ENCODE measurements around the gene SLCO4A1.

Gene SLCO4A1

GRCh38 chr20:62652894-62653305 is 10.6 kb downstream of the SLCO4A1 start:
- DNase-seq: no peak

GRCh38 chr20:62653373-62653772 is 11.1 kb downstream of the SLCO4A1 start:
- no peak for DNase-seq

- no peak for DNase-seq
These were observed 11.8 kb downstream of the SLCO4A1 start for GRCh38 chr20:62653951-62654685.

GRCh38 chr20:62655282-62656196 is 13.2 kb downstream of the SLCO4A1 start:
- no peak for DNase-seq

- no peak for DNase-seq
These were observed 14.1 kb downstream of the SLCO4A1 start for GRCh38 chr20:62656197-62656918.

GRCh38 chr20:62656919-62657588 is 14.8 kb downstream of the SLCO4A1 start:
- no peak for DNase-seq

- DNase-seq: no peak
These were observed 15.3 kb downstream of the SLCO4A1 start for GRCh38 chr20:62657589-62657942.

GRCh38 chr20:62657956-62658355 is 15.7 kb downstream of the SLCO4A1 start:
- no peak for DNase-seq

GRCh38 chr20:62658593-62659178 is 16.4 kb downstream of the SLCO4A1 start:
- no peak for DNase-seq

- DNase-seq: no peak
These were observed 17.4 kb downstream of the SLCO4A1 start for GRCh38 chr20:62659488-62660239.

- no peak for DNase-seq
These were observed 17.9 kb downstream of the SLCO4A1 start for GRCh38 chr20:62660240-62660615.

GRCh38 chr20:62660768-62661167 is 18.5 kb downstream of the SLCO4A1 start:
- no peak for DNase-seq

GRCh38 chr20:62661647-62662046 is 19.3 kb downstream of the SLCO4A1 start:
- DNase-seq: no peak

- no peak for DNase-seq
These were observed 20.1 kb downstream of the SLCO4A1 start for GRCh38 chr20:62662422-62662821.

GRCh38 chr20:62663145-62664018 is 21.1 kb downstream of the SLCO4A1 start:
- DNase-seq: no peak

- no peak for DNase-seq
These were observed 22.0 kb downstream of the SLCO4A1 start for GRCh38 chr20:62664019-62664971.

GRCh38 chr20:62665153-62665754 is 23.0 kb downstream of the SLCO4A1 start:
- no peak for DNase-seq

GRCh38 chr20:62665826-62666735 is 23.8 kb downstream of the SLCO4A1 start:
- no peak for DNase-seq

Data from GOT3 (cell line).